PC-9 (cell line): ENCODE measurements around the gene PITPNM3. TPM values are rescaled to one million over a fixed set of nuclear protein-coding genes. Genes with fewer than 3 reads are reported as not detected.

ENCODE experiments used
- BruUV-seq: library from RNA; stranded (reverse); fragments of 400-500 nt; replicated peaks from 2 replicates; lab custom pipeline; 2021; lab: Mats Ljungman, UMichigan
- CTCF ChIA-PET: fragments of 300-600 bp; sonication (Branson Sonifier 250); formaldehyde crosslinking; loops from one replicate; lab custom pipeline; 2022; ENCODE audit warnings: antibody characterized with exemption; lab: Charles Lee
- POLR2A ChIA-PET: fragments of 300-600 bp; sonication (Branson Sonifier 250); formaldehyde crosslinking; loops from one replicate; lab custom pipeline; 2022; ENCODE audit warnings: antibody characterized with exemption; ENCODE audit not compliant: unreplicated experiment; lab: Charles Lee
- DNase-seq, 2 experiments: peaks; one replicate each; pipeline versions ENCODE4 v3.0.0 to v3.0.0-alpha.2; 2015 to 2022; ENCODE audit warnings: mixed read lengths in 1 of 2
- H2AFZ ChIP-seq: fragments of 200-600 bp; sonication (generic); 2 replicates; pipeline ENCODE4 v1.8.1; 2017; ENCODE audit warnings: antibody characterized with exemption
- H3F3A ChIP-seq: fragments of 200-600 bp; sonication (generic); 2 replicates; pipeline ENCODE4 v1.8.1; 2017; ENCODE audit warnings: antibody characterized with exemption, mild to moderate bottlenecking, low read depth; ENCODE audit not compliant: insufficient read depth
- H3K27ac ChIP-seq: fragments of 200-600 bp; sonication (generic); 2 replicates; pipeline ENCODE4 v1.6.1; 2016; ENCODE audit warnings: mixed run types
- H3K27me3 ChIP-seq: fragments of 200-600 bp; sonication (generic); 2 replicates; pipeline ENCODE4 v1.6.1; 2016; ENCODE audit warnings: low read depth, mixed run types; ENCODE audit not compliant: insufficient read depth
- H3K36me3 ChIP-seq: fragments of 200-600 bp; sonication (generic); 2 replicates; pipeline ENCODE4 v1.6.1; 2016; ENCODE audit warnings: low read depth, mixed run types
- H3K4me1 ChIP-seq: fragments of 200-600 bp; sonication (generic); replicated peaks from 2 replicates; pipeline ENCODE4 v1.6.1; 2016; ENCODE audit warnings: mixed run types; ENCODE audit not compliant: insufficient read depth
- H3K4me2 ChIP-seq: fragments of 200-600 bp; sonication (generic); 2 replicates; pipeline ENCODE4 v1.6.1; 2017; ENCODE audit warnings: mixed run types
- H3K4me3 ChIP-seq: fragments of 200-600 bp; sonication (generic); 2 replicates; pipeline ENCODE4 v1.6.1; 2016; ENCODE audit warnings: mixed run types
- H3K79me2 ChIP-seq: fragments of 200-600 bp; sonication (generic); 2 replicates; pipeline ENCODE4 v1.6.1; 2017; ENCODE audit warnings: low read depth, mixed run types
- H3K9me2 ChIP-seq: fragments of 200-600 bp; sonication (generic); 2 replicates; pipeline ENCODE4 v1.8.1; 2017; ENCODE audit warnings: mild to moderate bottlenecking; ENCODE audit not compliant: insufficient read depth
- H3K9me3 ChIP-seq: fragments of 200-600 bp; sonication (generic); 2 replicates; pipeline ENCODE4 v1.8.1; 2016; ENCODE audit warnings: low read depth; ENCODE audit not compliant: insufficient read depth
- H4K20me1 ChIP-seq: fragments of 200-600 bp; sonication (generic); 2 replicates; pipeline ENCODE4 v1.8.1; 2017; ENCODE audit not compliant: insufficient read depth
- CTCF ChIP-seq: fragments of 200-600 bp; sonication (generic); conservative IDR thresholded peaks from 2 replicates; pipeline ENCODE4 v1.6.1; 2017; ENCODE audit warnings: mixed run types, antibody characterized with exemption, mild to moderate bottlenecking, moderate library complexity
- EZH2 ChIP-seq: fragments of 200-600 bp; sonication (generic); IDR thresholded peaks from 2 replicates; pipeline ENCODE4 v1.8.0; 2017; ENCODE audit warnings: antibody characterized with exemption, low read depth
- intact Hi-C: fragments of 100-400 bp; cut with micrococcal nuclease; formaldehyde crosslinking; loops from one replicate; pipeline ENCODE4 v1.10.0; 2022; ENCODE audit not compliant: unreplicated experiment
- total RNA-seq: library from RNA; stranded (reverse); gene quantifications from 2 replicates; pipeline ENCODE4 v1.2.3, GENCODE V29; 2021

The PITPNM3 gene
- total RNA-seq, 1 experiment from 2014 or later = 16.9 TPM

- no peak overlapping the region for H3K27ac ChIP-seq
- no peak overlapping the region for H3K4me2 ChIP-seq
- H3F3A ChIP-seq = peaks cover 20% of the 10 kb centered on the region
- H3K36me3 ChIP-seq = no peaks in the 10 kb centered on the region
- no peaks in the 10 kb centered on the region for H4K20me1 ChIP-seq
- intact Hi-C loops = no loop called here
- BruUV-seq = no TSS peak
- H3K27me3 ChIP-seq = no peaks in the 10 kb centered on the region
- H3K79me2 ChIP-seq = no peaks in the 10 kb centered on the region
- no peak for TF ChIP-seq CTCF
- no peak for TF ChIP-seq EZH2
- H3K4me3 ChIP-seq = no peak overlapping the region
- ChIA-PET POLR2A (no interaction called here), CTCF (interaction anchor here (0.6 kb wide), 1 partner anchor 12 kb away, joined by 4 read pairs; no protein-coding TSS in a partner anchor)
- no peaks in the 10 kb centered on the region for H3K9me3 ChIP-seq
- peaks cover 28% of the 10 kb centered on the region for H3K4me1 ChIP-seq
- no peaks in the 10 kb centered on the region for H3K9me2 ChIP-seq
- no peak overlapping the region for H2AFZ ChIP-seq
- no peak for DNase-seq
Observed at GRCh38 chr17:6502871-6503509, 53.4 kb downstream of the PITPNM3 start.

- Histone ChIP-seq H3K9me3 (no peaks in the 10 kb centered on the region), H3K4me1 (peaks cover 20% of the 10 kb centered on the region), H3K4me2 (no peak overlapping the region), H3K9me2 (no peaks in the 10 kb centered on the region), H3K36me3 (no peaks in the 10 kb centered on the region), H2AFZ (no peak overlapping the region), H4K20me1 (no peaks in the 10 kb centered on the region), H3F3A (peaks cover 16% of the 10 kb centered on the region), H3K79me2 (no peaks in the 10 kb centered on the region), H3K4me3 (no peak overlapping the region), H3K27ac (no peak overlapping the region), H3K27me3 (no peaks in the 10 kb centered on the region)
- intact Hi-C loops = no loop called here
- CTCF ChIA-PET = no interaction called here
- TF ChIP-seq EZH2 (no peak), CTCF (no peak)
- no peak for DNase-seq
- BruUV-seq = no TSS peak
- POLR2A ChIA-PET = no interaction called here
Observed at GRCh38 chr17:6502142-6502541, 54.2 kb downstream of the PITPNM3 start.

- BruUV-seq = no TSS peak
- Histone ChIP-seq H4K20me1 (no peaks in the 10 kb centered on the region), H2AFZ (no peak overlapping the region), H3K4me2 (no peak overlapping the region), H3F3A (peaks cover 11% of the 10 kb centered on the region; the same call in 1 of the 2 replicates), H3K79me2 (no peaks in the 10 kb centered on the region), H3K4me1 (peaks cover 13% of the 10 kb centered on the region), H3K36me3 (no peaks in the 10 kb centered on the region), H3K27ac (no peak overlapping the region), H3K9me3 (no peaks in the 10 kb centered on the region), H3K4me3 (no peak overlapping the region), H3K27me3 (no peaks in the 10 kb centered on the region), H3K9me2 (no peaks in the 10 kb centered on the region)
- POLR2A ChIA-PET = interaction anchor here (0.5 to 0.7 kb wide), 3 partner anchors 107 to 509 kb away, joined by 3 to 8 read pairs (median 3); no protein-coding TSS in a partner anchor
- TF ChIP-seq CTCF = no peak
- TF ChIP-seq EZH2 = no peak
- intact Hi-C loops = no loop called here
- CTCF ChIA-PET = no interaction called here
- DNase-seq = no peak
Observed at GRCh38 chr17:6501359-6501758, 55.0 kb downstream of the PITPNM3 start.
